Right lobe of liver (tissue), 6 donors: Measurements from ENCODE around the gene STAT3. TPM values are rescaled to one million over a fixed set of nuclear protein-coding genes. Genes with fewer than 3 reads are reported as not detected.
"Not testable (repeated sequence)": the region's sequence is repeated elsewhere in the genome, so short reads cannot be mapped to it uniquely, and the experiment has no call there.

Experiments
- ATAC-seq, 4 donors: fragments of 200-7000 bp; cut with Tn5 transposase; one replicate each; pipeline ENCODE4 v1.9.1; 2020; ENCODE audit warnings: mild to moderate bottlenecking in 4 of 4, moderate library complexity in 4 of 4
- DNase-seq, 3 donors: peaks; one replicate each; pipeline ENCODE4 v3.0.0-alpha.2; 2020
- H3K27ac ChIP-seq, 3 donors: fragments of 200-600 bp; one replicate each; pipeline ENCODE4 v1.8.0; 2022
- H3K27me3 ChIP-seq, 2 donors: fragments of 200-600 bp; one replicate each; pipeline ENCODE4 v1.8.0; 2022
- H3K36me3 ChIP-seq, 4 donors: fragments of 200-600 bp; sonication (generic) in 1 of 4; one replicate each; pipeline versions ENCODE4 v1.5.1 to v1.8.0; 2017 to 2022; ENCODE audit warnings: control low read depth in 1 of 4
- H3K4me1 ChIP-seq, 4 donors: fragments of 200-600 bp; sonication (generic) in 1 of 4; one replicate each; pipeline versions ENCODE4 v1.5.1 to v1.8.0; 2017 to 2022; ENCODE audit warnings: control low read depth in 1 of 4
- H3K4me3 ChIP-seq, 3 donors: fragments of 200-600 bp; one replicate each; pipeline ENCODE4 v1.8.0; 2022
- H3K9me3 ChIP-seq, 4 donors: fragments of 200-600 bp; sonication (generic) in 1 of 4; one replicate each; pipeline versions ENCODE4 v1.5.1 to v1.8.0; 2017 to 2022; ENCODE audit warnings: control low read depth in 1 of 4
- POLR2A ChIP-seq: fragments of 450-650 bp; IDR thresholded peaks from one replicate; pipeline ENCODE4 v1.6.1; 2017; ENCODE audit warnings: antibody characterized with exemption, mild to moderate bottlenecking
- WGBS: methylation state at CpG from one replicate; pipeline ENCODE4 v1.1.6; 2018; ENCODE audit warnings: low coverage, low lambda C conversion rate; ENCODE audit not compliant: insufficient coverage; ENCODE audit errors: missing lambda C conversion rate; 5-methylcytosine and 5-hydroxymethylcytosine counted together
- intact Hi-C, 2 donors: fragments of 100-400 bp; cut with DNase I; formaldehyde crosslinking; loops; one replicate each; pipeline versions ENCODE4 v1.11.2 to v1.14.1; 2022
- total RNA-seq, 6 experiments: library from RNA; depleted of rRNA in 2 of 6; stranded (reverse); fragments of >200 nt in 2 of 6; fragmentation: NEBNext Ultra II Directional in 3 of 6; extraction: Animal tissue kit (Norgen Biotek cat#: 25700) in 3 of 6; gene quantifications; one replicate each; pipeline versions ENCODE4 v1.1.0 to v1.2.4, GENCODE V29; 2016 to 2023
- TF ChIP-seq, protein P1 (sequence below), 4 donors: fragments of 200-600 bp in 3 of 4; fragments of 450-650 bp in 1 of 4; IDR thresholded peaks; one replicate each; pipeline versions ENCODE4 v1.5.1 to v1.8.0; 2016 to 2022; ENCODE audit warnings: antibody characterized with exemption in 4 of 4, mild to moderate bottlenecking in 2 of 4
- donor health status: DM: no; HTN: yes; CAD: no.
- donor health status: DM: no; HTN: no; CAD: no.
- donor health status: DM: no; HTN: no; CAD: no.
- donor health status: DM: no; HTN: yes; CAD: no.
- donor health status: DM: no; HTN: yes; CAD: no.

STAT3 gene
- total RNA-seq, 6 experiments from 2014 or later = 108 to 267 (median 208) TPM

DNA sequence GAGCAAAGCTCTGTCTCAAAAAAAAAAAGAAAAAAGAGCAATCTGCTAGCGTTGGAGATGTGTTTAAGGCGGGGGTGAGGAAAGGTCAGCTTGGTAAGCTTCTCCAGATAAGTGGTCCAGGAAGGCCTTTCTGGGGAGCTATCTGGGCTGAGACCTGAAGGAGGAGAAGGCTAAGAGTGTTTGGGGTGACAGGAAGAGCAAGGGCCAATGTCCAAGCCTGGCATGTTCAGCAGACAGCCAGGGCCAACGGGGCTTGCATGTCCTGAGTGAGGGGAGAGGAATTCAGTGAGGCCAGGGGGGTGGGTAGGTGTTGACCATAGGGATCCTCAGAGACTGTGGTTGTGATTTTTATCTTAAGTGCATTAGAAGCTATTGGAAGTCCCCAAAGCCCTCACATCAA lies 84.5 kb downstream of the STAT3 start:
- no peaks in the 10 kb centered on the region for H3K27me3 ChIP-seq
- H3K9me3 ChIP-seq = no peaks in the 10 kb centered on the region
- no peak overlapping the region for H3K27ac ChIP-seq
- no peaks in the 10 kb centered on the region for H3K4me1 ChIP-seq
- ATAC-seq (no peak), DNase-seq (no peak)
- 77% methylated on average over 3 of the region's 3 CpGs for WGBS
- no peak overlapping the region for H3K4me3 ChIP-seq
- TF ChIP-seq, protein P1, sequence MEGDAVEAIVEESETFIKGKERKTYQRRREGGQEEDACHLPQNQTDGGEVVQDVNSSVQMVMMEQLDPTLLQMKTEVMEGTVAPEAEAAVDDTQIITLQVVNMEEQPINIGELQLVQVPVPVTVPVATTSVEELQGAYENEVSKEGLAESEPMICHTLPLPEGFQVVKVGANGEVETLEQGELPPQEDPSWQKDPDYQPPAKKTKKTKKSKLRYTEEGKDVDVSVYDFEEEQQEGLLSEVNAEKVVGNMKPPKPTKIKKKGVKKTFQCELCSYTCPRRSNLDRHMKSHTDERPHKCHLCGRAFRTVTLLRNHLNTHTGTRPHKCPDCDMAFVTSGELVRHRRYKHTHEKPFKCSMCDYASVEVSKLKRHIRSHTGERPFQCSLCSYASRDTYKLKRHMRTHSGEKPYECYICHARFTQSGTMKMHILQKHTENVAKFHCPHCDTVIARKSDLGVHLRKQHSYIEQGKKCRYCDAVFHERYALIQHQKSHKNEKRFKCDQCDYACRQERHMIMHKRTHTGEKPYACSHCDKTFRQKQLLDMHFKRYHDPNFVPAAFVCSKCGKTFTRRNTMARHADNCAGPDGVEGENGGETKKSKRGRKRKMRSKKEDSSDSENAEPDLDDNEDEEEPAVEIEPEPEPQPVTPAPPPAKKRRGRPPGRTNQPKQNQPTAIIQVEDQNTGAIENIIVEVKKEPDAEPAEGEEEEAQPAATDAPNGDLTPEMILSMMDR (IDR thresholded peaks at IDR 0.05) = no peak
- no peak for TF ChIP-seq POLR2A
- peaks cover 0 to 7% (median 6%) of the 10 kb centered on the region in 4 donors for H3K36me3 ChIP-seq
- intact Hi-C loops = no loop called here

DNA sequence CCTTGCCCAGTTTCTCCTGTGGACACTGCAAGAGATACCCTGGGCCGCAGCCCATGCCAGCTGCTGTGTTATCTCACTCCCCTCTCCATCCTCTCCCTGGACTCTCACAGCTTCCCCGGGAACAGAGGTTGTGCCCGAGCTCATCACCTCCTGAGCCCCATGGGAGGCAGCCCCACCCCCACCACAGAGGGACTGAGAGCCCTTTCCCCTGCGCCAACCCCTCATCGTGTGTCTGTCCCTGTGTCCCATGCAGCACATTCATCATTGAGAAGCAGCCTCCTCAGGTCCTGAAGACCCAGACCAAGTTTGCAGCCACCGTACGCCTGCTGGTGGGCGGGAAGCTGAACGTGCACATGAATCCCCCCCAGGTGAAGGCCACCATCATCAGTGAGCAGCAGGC lies 87.2 kb downstream of the STAT3 start:
- 88% methylated on average over 4 of the region's 9 CpGs for WGBS
- Histone ChIP-seq H3K9me3 (no peaks in the 10 kb centered on the region), H3K4me3 (no peak overlapping the region), H3K36me3 (peaks cover 0 to 7% (median 6%) of the 10 kb centered on the region in 4 donors), H3K27ac (no peak overlapping the region), H3K27me3 (no peaks in the 10 kb centered on the region), H3K4me1 (no peaks in the 10 kb centered on the region)
- TF ChIP-seq, protein P1 (IDR thresholded peaks at IDR 0.05) = no peak
- TF ChIP-seq POLR2A = no peak
- intact Hi-C loops = no loop called here
- DNase-seq (no peak), ATAC-seq (no peak)

DNA sequence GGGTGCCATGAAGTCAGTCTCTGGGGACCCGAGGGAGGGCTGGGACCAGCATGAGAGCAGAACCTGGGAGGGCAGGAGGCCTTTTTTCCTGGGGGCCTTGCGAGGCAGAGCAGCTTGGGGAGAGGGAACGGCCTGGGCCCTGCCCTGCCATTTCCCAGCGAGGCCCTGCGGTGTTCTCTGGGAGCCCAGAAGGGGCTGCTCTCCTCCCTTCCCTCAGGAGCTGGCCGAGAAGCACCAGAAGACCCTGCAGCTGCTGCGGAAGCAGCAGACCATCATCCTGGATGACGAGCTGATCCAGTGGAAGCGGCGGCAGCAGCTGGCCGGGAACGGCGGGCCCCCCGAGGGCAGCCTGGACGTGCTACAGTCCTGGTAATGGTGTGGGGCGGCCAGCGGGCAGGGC lies 88.3 kb downstream of the STAT3 start:
- no CpG with 5 or more reads among the region's 17 CpGs for WGBS
- peaks cover 0 to 14% (median 6%) of the 10 kb centered on the region in 4 donors for H3K36me3 ChIP-seq
- intact Hi-C loops = not testable (repeated sequence)

DNA sequence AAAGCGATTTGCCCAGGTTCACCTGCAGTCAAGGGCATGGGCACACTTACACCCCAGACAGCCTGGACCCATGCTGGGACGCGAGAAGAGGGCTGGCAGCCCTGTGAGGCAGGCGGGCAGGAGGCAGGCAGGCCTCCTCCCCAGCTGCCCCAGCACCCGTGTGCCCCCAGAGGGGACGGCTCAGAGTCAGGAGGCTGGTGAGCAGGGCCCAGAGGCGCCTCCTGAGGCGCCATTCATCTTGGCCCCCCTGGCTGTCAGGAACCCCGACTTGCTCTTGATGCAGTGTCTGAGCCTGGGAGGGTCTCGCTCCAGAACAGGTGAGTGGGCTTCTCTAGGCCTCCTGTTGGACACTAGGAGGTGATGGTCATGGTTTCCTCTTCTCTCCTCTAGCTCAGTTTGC lies 88.9 kb downstream of the STAT3 start:
- H3K9me3 ChIP-seq, ATAC-seq, intact Hi-C loops, H3K4me3 ChIP-seq, DNase-seq, H3K27ac ChIP-seq, H3K27me3 ChIP-seq, H3K4me1 ChIP-seq: not testable (repeated sequence)
- no CpG with 5 or more reads among the region's 10 CpGs for WGBS
- H3K36me3 ChIP-seq = peaks cover 0 to 14% (median 6%) of the 10 kb centered on the region in 4 donors

More for the DNA sequence above, 88.3 kb downstream of the STAT3 start:
- H3K27ac ChIP-seq, DNase-seq, H3K4me3 ChIP-seq, H3K4me1 ChIP-seq, ATAC-seq, H3K27me3 ChIP-seq, H3K9me3 ChIP-seq: not testable (repeated sequence)

DNA sequence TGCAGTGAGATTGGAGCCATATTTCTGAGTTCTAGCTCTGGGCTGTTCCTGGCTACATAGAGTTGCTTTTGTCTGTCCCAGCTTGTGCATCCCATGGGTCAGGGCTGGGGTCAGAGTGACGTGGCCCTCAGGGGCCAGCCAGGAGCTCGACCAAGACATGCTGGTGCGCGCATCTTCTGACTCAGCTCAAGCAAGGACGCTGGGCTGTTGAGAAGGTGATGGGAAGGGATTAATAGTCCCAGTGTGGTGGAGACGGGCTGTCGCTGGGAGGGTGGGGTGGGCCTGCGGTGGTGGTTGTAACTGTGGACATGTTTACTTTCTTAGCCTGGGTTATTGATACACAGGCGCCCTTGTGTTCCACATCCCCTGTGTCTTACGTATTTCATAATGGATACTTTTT lies 90.5 kb downstream of the STAT3 start:
- H3K4me3 ChIP-seq, H3K9me3 ChIP-seq, H3K27me3 ChIP-seq, intact Hi-C loops, H3K27ac ChIP-seq, DNase-seq, ATAC-seq, H3K4me1 ChIP-seq: not testable (repeated sequence)
- WGBS = 100% methylated on average over 1 of the region's 10 CpGs
- H3K36me3 ChIP-seq = peaks cover 0 to 14% (median 6%) of the 10 kb centered on the region in 4 donors

DNA sequence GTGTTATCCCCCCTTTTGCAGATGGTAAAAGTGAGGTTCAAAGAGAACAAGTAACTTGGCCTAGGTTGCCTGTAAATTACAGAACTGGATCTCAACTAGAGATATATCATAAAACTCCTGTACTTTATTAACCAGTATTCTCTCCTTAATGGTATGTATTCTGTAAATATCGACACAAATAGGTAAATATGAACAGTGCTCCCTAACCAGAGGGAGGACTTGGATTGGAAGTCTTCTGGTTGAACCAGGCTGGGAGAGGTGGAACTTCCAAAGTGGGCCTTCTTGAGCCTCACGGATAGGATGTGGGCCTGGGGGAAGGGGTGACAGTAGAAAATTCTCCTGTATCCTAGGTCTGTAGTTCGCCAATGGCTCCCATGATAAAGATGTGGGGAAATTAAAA lies 92.2 kb downstream of the STAT3 start:
- H3K36me3 ChIP-seq = peaks cover 0 to 8% (median 0%) of the 10 kb centered on the region in 4 donors

More for the DNA sequence above, 92.2 kb downstream of the STAT3 start:
- no peak for TF ChIP-seq POLR2A
- TF ChIP-seq, protein P1 (IDR thresholded peaks at IDR 0.05) = no peak
- Histone ChIP-seq H3K4me3 (no peak overlapping the region), H3K27me3 (no peaks in the 10 kb centered on the region), H3K9me3 (no peaks in the 10 kb centered on the region), H3K27ac (no peak overlapping the region), H3K4me1 (no peaks in the 10 kb centered on the region)
- no peak for DNase-seq
- no peak for ATAC-seq
- intact Hi-C loops = no loop called here
- WGBS = 90% methylated on average over 3 of the region's 3 CpGs
